Epithelial cell of prostate (primary cell): Measurements from ENCODE around the gene NOL4L.

Experiments
- DNase-seq: peaks from one replicate; pipeline ENCODE4 v3.0.0-alpha.2; 2011; ENCODE audit warnings: low read depth, low spot score
- H3K27ac ChIP-seq: fragments of 450-650 bp; 2 replicates; pipeline ENCODE4 v1.5.1; 2017; ENCODE audit warnings: mild to moderate bottlenecking

The NOL4L gene

GRCh38 chr20:32613192-32614053, 28.3 kb upstream of the NOL4L start:
- H3K27ac ChIP-seq, result no peak overlapping the region
- no peak for DNase-seq

GRCh38 chr20:32612351-32613191, 27.4 kb upstream of the NOL4L start:
- DNase-seq, result no peak
- no peak overlapping the region for H3K27ac ChIP-seq

- H3K27ac ChIP-seq, result no peak overlapping the region
- DNase-seq, result no peak
Observed at GRCh38 chr20:32611868-32612267, 26.7 kb upstream of the NOL4L start.

GRCh38 chr20:32611286-32611685, 26.2 kb upstream of the NOL4L start:
- no peak overlapping the region for H3K27ac ChIP-seq
- DNase-seq, result no peak

- H3K27ac ChIP-seq, result no peak overlapping the region
- DNase-seq, result no peak
Observed at GRCh38 chr20:32610472-32611218, 25.5 kb upstream of the NOL4L start.

DNA sequence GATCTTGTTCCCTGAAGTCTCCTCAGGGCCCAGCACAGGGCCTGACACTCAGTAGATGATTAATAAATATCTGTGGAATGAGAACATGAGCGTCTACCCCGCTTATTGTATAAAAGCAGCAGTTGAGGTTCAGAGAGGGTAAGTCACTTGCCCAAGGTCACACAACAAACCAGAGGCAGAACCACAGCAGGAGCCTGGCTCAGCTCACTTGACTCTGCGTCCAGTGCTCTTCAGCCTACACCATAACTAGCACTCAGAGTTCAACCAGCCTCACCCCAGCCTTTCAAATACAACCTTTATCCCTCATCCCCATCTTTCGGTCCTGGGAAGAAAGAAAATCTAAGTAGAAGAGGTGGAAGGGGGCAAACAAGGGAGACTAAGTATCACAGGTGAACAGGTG, 24.9 kb upstream of the NOL4L start:
- no peak overlapping the region for H3K27ac ChIP-seq
- no peak for DNase-seq

GRCh38 chr20:32609111-32609773, 24.1 kb upstream of the NOL4L start:
- no peak for DNase-seq

DNA sequence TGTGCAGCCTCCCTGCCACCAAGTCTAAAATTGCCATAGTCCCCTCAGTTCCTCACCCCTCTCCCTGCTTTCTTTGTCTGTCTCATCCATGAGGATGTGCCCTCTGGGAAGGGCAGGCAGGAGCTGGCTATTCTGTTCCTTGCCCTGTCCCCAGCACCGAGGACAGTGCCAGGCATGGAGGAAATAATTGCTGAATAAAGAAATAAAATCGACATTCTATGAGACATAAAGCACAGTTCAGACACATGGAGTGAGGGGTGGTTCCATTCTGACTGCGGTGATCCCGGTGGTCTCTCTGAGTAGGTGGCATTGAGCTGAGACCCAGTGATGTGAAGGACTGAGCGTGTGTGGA, 23.5 kb upstream of the NOL4L start:
- DNase-seq, result no peak
- H3K27ac ChIP-seq, result no peak overlapping the region

More at GRCh38 chr20:32609111-32609773, 24.1 kb upstream of the NOL4L start:
- no peak overlapping the region for H3K27ac ChIP-seq

- no peak for DNase-seq
- no peak overlapping the region for H3K27ac ChIP-seq
Observed at GRCh38 chr20:32607727-32608663, 22.9 kb upstream of the NOL4L start.

DNA sequence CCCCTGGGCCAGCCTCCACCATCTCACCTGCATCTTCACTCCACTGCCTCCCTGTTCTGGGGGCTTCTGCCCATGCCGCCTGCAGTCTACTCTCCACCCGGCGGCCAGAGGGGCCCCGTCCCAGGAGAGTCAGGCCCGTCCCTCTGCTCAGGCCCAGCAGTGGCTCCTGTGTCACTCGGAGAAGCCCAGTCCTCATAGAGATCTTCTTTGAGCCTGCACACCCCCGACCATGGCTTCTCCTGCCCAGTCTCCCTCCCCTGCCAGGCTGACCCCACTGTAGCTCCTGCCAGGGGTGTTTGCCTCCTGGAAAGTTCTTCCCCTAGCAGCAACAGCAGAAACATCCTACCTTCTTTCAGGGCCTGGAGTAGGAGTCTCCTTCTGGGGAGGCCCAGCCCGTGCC, 22.2 kb upstream of the NOL4L start:
- no peak for DNase-seq
- no peak overlapping the region for H3K27ac ChIP-seq

DNA sequence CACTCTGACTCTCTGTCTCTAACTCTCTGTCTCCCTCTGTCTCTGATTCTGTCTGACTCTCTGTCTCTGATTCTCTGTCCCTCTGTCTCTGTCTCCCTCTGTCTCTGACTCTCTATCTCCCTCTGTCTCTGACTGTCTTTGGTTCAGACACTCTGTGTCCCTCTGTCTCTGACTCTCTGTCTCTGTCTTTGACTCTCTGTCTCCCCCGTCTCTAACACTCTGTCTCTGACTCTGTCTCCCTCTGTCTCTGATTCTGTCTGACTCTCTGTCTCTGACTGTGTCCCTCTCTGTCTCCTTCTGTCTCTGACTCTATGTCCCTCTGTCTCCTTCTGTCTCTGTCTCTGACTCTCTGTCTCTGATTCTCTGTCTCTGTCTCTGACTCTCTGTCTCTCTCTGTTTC, 21.7 kb upstream of the NOL4L start:
- H3K27ac ChIP-seq, result no peak overlapping the region
- DNase-seq, result no peak

- H3K27ac ChIP-seq, result no peak overlapping the region
- no peak for DNase-seq
Observed at GRCh38 chr20:32606107-32606506, 21.0 kb upstream of the NOL4L start.

DNA sequence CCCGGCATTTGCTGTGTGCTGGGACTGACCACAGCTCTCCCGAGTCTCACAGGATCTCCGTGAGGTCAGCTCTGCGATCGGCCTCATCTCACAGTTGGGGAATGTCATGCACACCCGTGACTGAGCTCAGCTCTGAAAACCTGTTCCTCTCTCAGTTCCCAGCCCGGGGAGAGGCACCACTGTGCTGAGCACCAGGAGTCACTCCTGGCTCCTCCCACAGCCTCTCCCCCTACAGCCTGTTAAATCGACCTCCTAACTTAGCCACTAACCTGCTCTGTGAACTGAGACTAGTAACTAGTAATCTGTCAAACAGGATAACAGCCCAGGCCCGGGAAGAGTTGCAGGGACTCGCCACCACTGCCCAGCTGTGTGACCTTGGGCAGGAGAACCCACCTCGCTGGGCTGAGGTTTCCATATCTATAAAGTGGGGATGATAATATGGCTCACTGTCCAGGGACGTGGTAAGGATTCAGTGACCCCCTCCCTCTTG, 20.1 kb upstream of the NOL4L start:
- no peak overlapping the region for H3K27ac ChIP-seq
- DNase-seq, result no peak

GRCh38 chr20:32603046-32603726, 18.1 kb upstream of the NOL4L start:
- no peak overlapping the region for H3K27ac ChIP-seq
- no peak for DNase-seq

DNA sequence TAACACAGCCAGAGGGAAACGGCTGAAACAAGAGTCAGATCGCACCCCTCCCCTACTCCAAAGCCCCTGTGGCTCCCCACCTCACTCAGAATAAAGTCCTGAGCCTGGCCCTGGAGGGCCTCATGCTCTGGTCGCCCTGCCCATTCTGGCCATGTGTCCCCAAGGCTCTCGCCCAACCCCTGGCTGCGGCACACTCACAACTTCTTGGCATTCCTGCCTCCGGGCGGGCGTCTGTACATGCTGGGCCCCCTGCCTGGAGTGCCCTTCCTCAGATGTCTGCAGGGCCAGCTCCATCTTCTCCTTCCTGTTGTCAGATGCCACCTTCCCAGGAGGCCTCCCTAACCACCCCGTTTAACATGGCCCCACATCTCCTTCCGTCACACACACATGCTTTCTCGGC, 17.1 kb upstream of the NOL4L start:
- no peak for DNase-seq
- no peak overlapping the region for H3K27ac ChIP-seq

DNA sequence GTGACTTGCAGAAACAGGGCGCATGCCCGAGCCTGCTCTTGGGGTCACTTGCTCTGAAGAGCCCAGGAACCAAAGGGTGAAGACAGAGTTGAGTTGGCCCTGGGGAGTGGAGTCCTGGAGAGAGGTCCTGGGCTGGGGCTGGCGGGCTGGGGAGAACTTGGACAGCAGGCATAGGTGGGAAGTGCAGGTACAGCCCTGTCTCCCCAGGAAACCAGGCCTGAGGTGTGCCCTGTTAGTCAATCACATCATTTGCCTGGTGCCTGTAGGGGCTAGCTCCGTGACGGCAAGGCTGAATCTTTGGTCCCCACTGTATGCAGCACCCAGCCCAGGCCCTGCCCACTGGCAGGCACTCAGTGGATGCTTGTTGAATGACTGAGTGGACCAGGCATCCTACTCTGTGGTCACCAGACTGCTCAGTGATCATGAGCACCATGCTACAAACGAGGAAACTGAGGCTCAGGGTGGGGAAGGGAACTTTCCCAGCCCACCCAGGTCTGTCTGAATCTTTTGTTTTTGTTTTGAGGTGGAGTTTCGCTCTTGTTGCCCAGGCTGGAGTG, 15.6 kb upstream of the NOL4L start:
- DNase-seq, result no peak
- peak overlapping the region; percentile 12 for H3K27ac ChIP-seq

GRCh38 chr20:32599783-32600340, 14.7 kb upstream of the NOL4L start:
- DNase-seq, result no peak

DNA sequence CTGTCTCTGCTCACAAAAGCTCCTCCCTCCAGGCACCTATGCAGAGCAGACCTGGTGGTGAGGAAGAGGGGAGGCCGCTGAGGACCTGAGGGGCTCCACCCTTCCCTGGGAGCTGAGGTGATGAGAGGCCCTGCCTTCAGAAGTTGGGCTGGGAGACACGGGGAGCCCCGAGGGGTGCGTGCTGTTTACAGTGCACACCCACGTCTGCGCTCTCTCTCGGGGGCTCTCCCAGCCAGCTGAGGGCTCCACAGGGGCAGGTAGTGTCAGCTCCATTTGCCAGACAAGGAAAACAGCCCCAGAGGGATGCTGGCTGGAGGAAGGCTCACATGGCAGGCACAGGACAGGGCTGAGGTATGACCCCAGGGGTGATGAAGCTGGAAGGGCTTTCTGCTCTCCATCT, 13.5 kb upstream of the NOL4L start:
- no peak for DNase-seq
- no peak overlapping the region for H3K27ac ChIP-seq

More at GRCh38 chr20:32599783-32600340, 14.7 kb upstream of the NOL4L start:
- H3K27ac ChIP-seq, result no peak overlapping the region
